HL-60/S4 treated with phorbol 12-myristate 13-acetate at 8.2 ng/mL for 4 days and 3 days (cell line): ENCODE data around the gene DCTN2.
"Not testable (repeated sequence)": the region's sequence is repeated elsewhere in the genome, so short reads cannot be mapped to it uniquely, and the experiment has no call there.

Experiments
- in situ Hi-C: fragments of 300-500 bp; cut with MboI; formaldehyde crosslinking; loops from 2 replicates; pipeline ENCODE4 v1.15.0; 2022; ENCODE audit warnings: low sequenced_read_pairs

Gene DCTN2

GRCh38 chr12:57495051-57495701 is 51.8 kb downstream of the DCTN2 start:
- in situ Hi-C loops = not testable (repeated sequence)

DNA sequence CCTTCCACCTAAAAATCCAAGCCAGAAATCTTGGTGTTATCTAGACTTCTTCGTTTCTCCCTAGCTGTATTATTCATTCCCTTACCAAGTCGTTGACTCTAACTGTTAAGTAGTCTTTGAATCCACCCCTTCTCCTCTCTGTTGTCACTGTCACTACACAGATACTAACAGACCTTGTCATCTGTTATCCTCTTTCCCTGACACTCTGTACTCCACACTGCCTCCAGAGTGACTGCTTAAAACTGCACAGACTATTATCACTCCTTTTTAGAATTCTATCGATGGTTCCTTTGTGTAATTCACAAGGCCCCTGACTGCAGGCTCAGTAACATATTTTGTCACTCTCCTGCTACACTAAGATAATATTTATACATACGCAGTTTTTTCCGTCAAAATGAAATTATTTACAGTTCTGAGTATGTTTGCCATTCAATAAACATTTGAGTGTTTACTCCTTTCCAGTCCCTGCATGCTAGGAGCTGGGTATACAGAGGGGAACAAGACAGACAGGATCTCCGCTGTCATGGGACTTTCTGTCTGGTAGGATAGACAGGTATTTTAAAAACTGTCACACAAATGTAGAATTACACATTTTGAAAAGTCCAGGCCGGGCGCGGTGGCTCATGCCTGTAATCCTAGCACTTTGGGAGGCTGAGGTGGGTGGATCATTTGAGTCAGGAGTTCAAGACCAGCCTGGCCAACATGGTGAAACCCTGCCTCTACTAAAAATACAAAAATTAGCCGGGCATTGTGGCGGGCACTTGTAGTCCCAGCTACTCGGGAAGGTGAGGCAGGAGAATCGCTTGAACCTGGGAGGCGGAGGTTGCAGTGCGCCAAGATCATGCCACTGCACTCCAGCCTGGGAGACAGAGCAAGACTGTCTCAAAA is 55.4 kb downstream of the DCTN2 start:
- in situ Hi-C loops = no loop called here

DNA sequence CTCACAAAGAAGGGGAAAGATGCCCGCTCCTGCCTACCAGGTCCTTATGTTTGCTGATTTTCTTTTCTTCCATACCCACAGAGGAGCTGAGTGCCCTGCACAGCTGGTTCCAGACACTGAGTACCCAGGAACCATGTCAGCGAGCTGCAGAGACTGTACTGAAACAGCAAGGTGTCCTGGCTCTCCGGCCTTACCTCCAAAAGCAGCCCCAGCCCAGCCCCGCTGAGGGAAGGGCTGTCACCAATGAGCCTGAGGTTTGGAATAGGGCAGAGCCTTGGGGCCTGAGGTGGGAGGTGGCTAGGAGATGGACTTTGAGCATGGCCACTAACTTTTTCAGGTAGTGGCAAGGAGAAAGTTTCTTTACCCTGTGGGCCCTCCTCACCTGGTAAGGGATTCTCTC is 56.9 kb downstream of the DCTN2 start:
- in situ Hi-C loops = no loop called here

GRCh38 chr12:57489157-57489641 is 57.8 kb downstream of the DCTN2 start:
- in situ Hi-C loops = no loop called here

DNA sequence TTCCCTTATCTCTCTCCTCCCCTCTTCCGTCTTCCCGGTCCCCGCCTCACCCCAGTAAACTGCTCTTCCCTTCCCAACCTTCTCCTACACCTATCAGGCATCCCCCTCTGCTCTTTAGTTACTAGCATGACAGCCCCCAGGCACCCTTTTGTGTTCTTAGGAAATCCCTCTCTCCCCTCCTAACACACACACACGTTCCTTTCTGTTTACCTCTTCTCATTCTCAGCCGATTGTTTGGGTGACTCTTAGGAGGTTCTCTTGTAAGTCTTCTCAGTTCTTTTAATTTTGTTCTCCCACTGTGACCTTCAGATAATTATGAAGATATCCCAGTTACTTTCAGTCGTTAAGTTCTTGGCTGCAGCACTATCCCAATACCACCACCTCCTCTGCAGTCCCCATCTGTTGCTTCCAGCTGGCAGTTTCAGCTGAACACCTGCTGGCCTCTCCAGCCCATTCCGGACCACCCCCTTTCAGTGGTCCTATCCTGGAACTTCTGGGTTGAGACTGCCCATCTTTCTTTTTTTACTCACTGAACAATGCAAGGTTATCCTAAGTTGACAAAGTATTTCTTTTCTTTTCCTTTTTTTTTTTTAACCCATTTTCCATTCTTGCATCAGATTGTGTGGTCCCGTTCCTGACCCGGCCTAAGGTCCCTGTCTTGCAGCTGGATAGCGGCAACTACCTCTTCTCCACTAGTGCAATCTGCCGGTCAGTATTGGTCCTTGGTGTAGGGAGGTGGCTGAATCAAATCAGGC is 58.4 kb downstream of the DCTN2 start:
- in situ Hi-C loops = no loop called here

- in situ Hi-C loops = no loop called here
Measured at GRCh38 chr12:57487597-57488401, 59.2 kb downstream of the DCTN2 start, which contains the start of gene MARS1. MARS1 (plus strand) TSS chr12:57488068; CDS start chr12:57488091, 23 bp downstream.

DNA sequence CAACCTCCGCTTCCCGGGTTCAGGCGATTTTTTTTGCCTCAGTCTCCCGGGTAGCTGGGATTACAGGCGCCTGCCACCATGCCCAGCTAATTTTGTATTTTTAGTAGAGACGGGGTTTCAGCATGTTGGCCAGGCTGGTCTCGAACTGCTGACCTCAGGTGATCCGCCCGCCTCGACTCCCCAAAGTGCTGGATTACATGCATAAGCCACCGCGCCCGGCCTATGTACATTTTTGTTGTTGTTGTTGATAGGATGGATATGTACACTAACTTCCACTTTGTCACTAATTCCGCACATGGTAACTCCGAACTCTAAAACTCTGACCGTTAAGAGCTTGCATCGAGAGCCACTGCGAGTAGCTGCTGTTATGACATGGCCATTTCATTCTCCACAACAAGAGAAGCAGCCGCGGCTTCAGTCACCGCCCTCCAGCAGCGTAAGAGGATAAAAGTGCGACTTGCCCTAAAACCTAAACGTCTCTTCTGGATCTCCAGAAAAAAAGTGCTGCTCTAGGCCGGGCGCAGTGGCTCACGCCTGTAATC is 59.9 kb downstream of the DCTN2 start:
- in situ Hi-C loops = no loop called here

GRCh38 chr12:57485695-57486094 is 61.3 kb downstream of the DCTN2 start:
- in situ Hi-C loops = no loop called here

GRCh38 chr12:57483466-57483865 is 63.5 kb downstream of the DCTN2 start:
- in situ Hi-C loops = no loop called here

- in situ Hi-C loops = no loop called here
Measured at GRCh38 chr12:57481671-57482070, 65.3 kb downstream of the DCTN2 start.
